ENCODE data around the gene LAMTOR4.
"Not testable (repeated sequence)": the region's sequence is repeated elsewhere in the genome, so short reads cannot be mapped to it uniquely, and the experiment has no call there.

Gene LAMTOR4

GRCh38 chr7:100169147-100169850, 20.6 kb downstream of the LAMTOR4 start:
- no peak for DNase-seq (ENCODE audit: extremely low read depth in 1 of 2, low read depth in 1 of 2)

DNA sequence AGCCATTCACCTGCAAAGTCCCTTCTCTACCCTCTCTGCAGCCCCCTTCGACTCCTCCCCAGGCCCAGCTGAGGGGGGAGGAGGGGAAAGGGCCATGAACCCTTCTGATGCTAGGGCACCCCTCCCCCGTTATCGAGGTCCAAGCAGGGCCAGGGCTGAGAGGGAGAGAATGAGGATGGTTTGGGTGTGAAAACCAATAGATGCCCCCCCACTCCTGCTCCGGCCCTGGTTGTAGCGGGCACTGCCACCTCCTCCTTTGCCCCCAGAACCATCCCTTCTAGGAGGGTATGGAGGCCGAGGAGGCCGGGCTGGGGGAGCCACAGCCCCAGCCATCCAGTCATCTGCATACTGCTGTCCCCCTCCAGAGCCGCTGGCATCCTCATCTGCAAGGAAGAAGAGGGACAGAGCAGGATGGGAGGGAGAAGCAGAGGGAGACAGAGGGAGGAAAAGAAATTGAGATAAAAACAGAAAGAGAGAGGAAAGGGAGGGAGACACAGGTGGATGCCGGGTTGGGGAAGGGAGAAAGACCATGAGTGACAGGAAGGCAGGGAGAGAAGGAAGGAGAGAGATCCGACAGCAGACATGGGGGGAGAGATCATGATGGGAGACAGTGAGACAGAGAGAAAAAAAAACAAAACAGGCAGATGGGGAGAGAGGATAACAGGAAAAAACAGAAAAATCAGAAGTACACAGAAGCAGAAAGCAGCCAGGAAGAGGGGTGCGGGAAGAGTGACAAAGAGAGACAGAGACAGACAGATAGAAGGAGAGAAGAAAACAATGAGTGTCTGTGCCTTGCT, 21.6 kb downstream of the LAMTOR4 start:
- no peak for DNase-seq (ENCODE audit: extremely low read depth in 1 of 2, low read depth in 1 of 2)

GRCh38 chr7:100171087-100171681, 22.5 kb downstream of the LAMTOR4 start:
- no peak for DNase-seq (ENCODE audit: extremely low read depth in 1 of 2, low read depth in 1 of 2)

- DNase-seq (ENCODE audit: extremely low read depth in 1 of 2, low read depth in 1 of 2), result no peak
Measured at GRCh38 chr7:100171840-100172239, 23.1 kb downstream of the LAMTOR4 start.

- no peak for DNase-seq (ENCODE audit: extremely low read depth in 1 of 2, low read depth in 1 of 2)
Measured at GRCh38 chr7:100173806-100174495, 25.2 kb downstream of the LAMTOR4 start.

DNA sequence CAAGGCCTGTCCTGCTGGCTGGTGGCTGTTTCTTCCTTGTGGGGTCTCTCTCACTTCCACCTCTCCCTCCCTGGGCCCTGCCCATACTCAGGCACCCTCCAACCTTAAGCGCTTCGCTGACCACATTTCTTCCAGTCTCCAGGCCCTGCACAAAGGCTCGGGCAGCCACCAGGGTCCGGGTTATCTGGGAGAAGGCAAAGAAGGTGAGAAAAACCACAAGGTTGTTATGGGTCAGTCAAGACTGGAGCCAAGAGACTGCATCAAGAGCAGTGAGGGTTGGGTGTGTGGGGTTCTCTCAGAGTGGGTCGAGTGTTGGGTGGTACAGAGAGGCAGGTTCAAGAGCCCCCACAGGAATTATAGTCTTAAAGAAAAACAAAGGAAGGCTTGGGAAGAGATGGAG, 25.9 kb downstream of the LAMTOR4 start:
- DNase-seq (ENCODE audit: extremely low read depth in 1 of 2, low read depth in 1 of 2), result no peak

GRCh38 chr7:100175296-100175935, 26.7 kb downstream of the LAMTOR4 start:
- DNase-seq (ENCODE audit: extremely low read depth in 1 of 2, low read depth in 1 of 2), result no peak

GRCh38 chr7:100176096-100177044, 27.7 kb downstream of the LAMTOR4 start:
- no peak for DNase-seq (ENCODE audit: extremely low read depth in 1 of 2, low read depth in 1 of 2)

DNA sequence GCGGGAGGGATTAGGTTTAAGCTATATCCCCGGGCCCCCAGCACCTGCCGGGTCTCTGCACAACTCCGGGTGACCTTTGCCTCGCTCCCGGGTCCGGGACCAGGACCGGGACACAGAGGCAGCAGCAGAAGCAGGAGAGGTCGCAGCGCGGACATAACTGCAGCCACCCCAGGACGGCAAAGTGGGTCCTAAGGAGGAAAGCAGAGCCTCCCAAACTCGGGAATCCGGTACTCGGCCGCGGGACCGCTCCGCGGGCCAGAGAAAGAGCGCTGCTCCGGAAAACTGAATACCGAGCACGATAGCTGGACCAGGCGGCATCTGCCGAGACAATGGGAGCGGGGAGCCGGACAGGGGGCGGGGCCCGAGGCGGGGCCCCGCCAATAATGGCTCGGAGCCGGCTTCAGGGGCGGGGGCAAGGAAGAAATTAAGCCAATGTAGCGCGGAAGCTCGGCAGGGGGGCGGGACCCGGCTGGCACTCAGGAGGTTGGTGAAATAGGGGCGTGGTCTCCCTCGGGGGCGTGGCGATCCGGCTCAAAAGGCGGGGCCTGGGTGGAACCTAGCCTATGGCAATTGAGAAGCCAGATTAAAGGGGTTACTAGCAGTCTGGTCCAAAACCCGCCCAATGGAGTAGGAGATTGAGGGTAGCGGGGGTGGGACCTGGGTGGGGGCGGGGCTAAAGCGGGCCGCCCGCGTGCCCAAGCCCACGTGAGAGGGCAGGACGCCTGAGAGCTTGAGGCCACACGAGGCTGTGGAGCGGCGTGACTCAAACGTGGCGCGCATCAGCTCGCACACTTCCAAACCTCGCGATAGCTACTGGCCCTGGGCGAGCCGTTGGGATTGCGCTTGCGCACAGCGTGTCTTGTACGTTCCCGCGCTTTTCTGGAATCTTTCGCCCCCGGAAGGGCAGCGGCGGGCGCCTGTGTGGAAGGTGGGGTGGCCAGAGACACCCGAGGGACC, 28.6 kb downstream of the LAMTOR4 start, which contains the start of the genes GPC2 and STAG3:
Gene GPC2 (minus strand): TSS at position 337 of the 957 bp plus-strand sequence. CDS start 182 bp downstream, at position 155.
Gene STAG3 (plus strand): TSS at position 874 of the 957 bp plus-strand sequence. CDS start 2,639 bp downstream, outside the sequence.
- peak; percentile 89 to 94 for DNase-seq (ENCODE audit: extremely low read depth in 1 of 2, low read depth in 1 of 2)

DNA sequence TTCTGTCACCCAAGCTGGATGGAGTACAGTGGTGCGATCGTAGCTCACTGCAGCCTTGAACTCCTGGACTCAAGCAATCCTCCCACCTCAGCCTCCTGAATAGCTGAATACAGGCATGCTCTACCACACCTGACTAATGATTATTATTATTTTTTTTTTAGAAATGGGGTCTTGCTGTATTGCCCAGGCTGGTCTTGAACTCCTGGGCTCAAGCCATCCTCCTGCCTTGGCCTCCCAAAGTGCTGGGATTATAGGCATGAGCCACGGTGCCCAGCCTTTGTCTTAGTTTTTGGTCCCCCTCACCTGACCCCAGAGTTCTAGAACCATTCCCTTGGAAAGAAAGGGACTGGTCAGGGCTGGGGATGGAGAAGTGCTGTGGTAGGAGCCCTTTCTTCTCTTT, 31.4 kb downstream of the LAMTOR4 start:
- not testable (repeated sequence) for DNase-seq (ENCODE audit: extremely low read depth in 1 of 2, low read depth in 1 of 2)

GRCh38 chr7:100182616-100183015, 33.9 kb downstream of the LAMTOR4 start:
- DNase-seq (ENCODE audit: extremely low read depth in 1 of 2, low read depth in 1 of 2), result not testable (repeated sequence)

- DNase-seq (ENCODE audit: extremely low read depth in 1 of 2, low read depth in 1 of 2), result not testable (repeated sequence)
Measured at GRCh38 chr7:100183090-100183489, 34.4 kb downstream of the LAMTOR4 start.

DNA sequence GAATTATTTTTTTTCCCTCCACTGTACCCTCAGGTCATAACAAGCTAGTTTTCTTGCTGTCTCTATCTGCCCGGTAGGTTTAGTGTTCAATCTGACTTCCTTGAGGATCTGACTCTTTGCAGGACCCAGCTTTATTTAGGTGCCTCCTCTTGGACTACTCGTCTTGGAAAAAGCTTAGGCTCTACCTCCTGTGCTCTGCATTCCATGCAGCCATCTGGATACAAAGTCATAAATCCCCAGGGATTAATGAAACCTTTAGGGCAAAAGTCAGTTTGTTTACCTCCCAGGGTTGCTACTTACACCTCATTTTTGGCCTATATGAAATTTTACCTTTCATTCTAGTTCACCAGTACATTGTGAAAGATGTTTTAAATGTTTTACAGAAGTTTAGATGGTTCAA, 37.0 kb downstream of the LAMTOR4 start:
- DNase-seq (ENCODE audit: extremely low read depth in 1 of 2, low read depth in 1 of 2), result no peak

GRCh38 chr7:100189061-100189460, 40.3 kb downstream of the LAMTOR4 start:
- no peak for DNase-seq (ENCODE audit: extremely low read depth in 1 of 2, low read depth in 1 of 2)

- no peak for DNase-seq (ENCODE audit: extremely low read depth in 1 of 2, low read depth in 1 of 2)
Measured at GRCh38 chr7:100190048-100190711, 41.5 kb downstream of the LAMTOR4 start.

- DNase-seq (ENCODE audit: extremely low read depth in 1 of 2, low read depth in 1 of 2), result no peak
Measured at GRCh38 chr7:100191775-100192174, 43.1 kb downstream of the LAMTOR4 start.

GRCh38 chr7:100192281-100192862, 43.7 kb downstream of the LAMTOR4 start:
- not testable (repeated sequence) for DNase-seq (ENCODE audit: extremely low read depth in 1 of 2, low read depth in 1 of 2)

Measured in activated CD8-positive, alpha-beta memory T cell treated with anti-CD3 and anti-CD28 coated beads for 1 hour (primary cell).